IPS DF 19.7 (cell line): ENCODE data around the gene TPBGL.

Source experiments
- DNase-seq: peaks from one replicate; pipeline ENCODE4 v3.0.0-alpha.2; 2013; ENCODE audit warnings: low read depth, low spot score

TPBGL gene

GRCh38 chr11:75245356-75246005, 4.9 kb downstream of the TPBGL start:
- no peak for DNase-seq

- DNase-seq, result no peak
Observed at GRCh38 chr11:75246006-75246670, 5.6 kb downstream of the TPBGL start.

- DNase-seq, result no peak
Observed at GRCh38 chr11:75246671-75247350, 6.2 kb downstream of the TPBGL start.

GRCh38 chr11:75248924-75249256, 8.3 kb downstream of the TPBGL start:
- no peak for DNase-seq

- no peak for DNase-seq
Observed at GRCh38 chr11:75249704-75250103, 9.1 kb downstream of the TPBGL start.

GRCh38 chr11:75254326-75254725, 13.8 kb downstream of the TPBGL start:
- DNase-seq, result no peak

- no peak for DNase-seq
Observed at GRCh38 chr11:75260396-75261170, 20.0 kb downstream of the TPBGL start.

GRCh38 chr11:75261902-75262361, 21.4 kb downstream of the TPBGL start:
- no peak for DNase-seq

GRCh38 chr11:75262436-75262835, 21.9 kb downstream of the TPBGL start:
- DNase-seq, result no peak

GRCh38 chr11:75262961-75263852, 22.6 kb downstream of the TPBGL start:
- no peak for DNase-seq

GRCh38 chr11:75263944-75264349, 23.4 kb downstream of the TPBGL start:
- DNase-seq, result no peak

GRCh38 chr11:75264356-75264755, 23.8 kb downstream of the TPBGL start:
- DNase-seq, result no peak

- no peak for DNase-seq
Observed at GRCh38 chr11:75264971-75265370, 24.4 kb downstream of the TPBGL start.

- DNase-seq, result no peak
Observed at GRCh38 chr11:75265851-75266531, 25.4 kb downstream of the TPBGL start.

- no peak for DNase-seq
Observed at GRCh38 chr11:75267171-75267970, 26.8 kb downstream of the TPBGL start.

GRCh38 chr11:75268626-75269366, 28.2 kb downstream of the TPBGL start:
- DNase-seq, result no peak

GRCh38 chr11:75269367-75269660, 28.7 kb downstream of the TPBGL start:
- no peak for DNase-seq

- DNase-seq, result no peak
Observed at GRCh38 chr11:75269896-75270295, 29.3 kb downstream of the TPBGL start.

- no peak for DNase-seq
Observed at GRCh38 chr11:75270896-75271418, 30.4 kb downstream of the TPBGL start.
